ENCODE measurements around the gene ATP23.

Gene ATP23

DNA sequence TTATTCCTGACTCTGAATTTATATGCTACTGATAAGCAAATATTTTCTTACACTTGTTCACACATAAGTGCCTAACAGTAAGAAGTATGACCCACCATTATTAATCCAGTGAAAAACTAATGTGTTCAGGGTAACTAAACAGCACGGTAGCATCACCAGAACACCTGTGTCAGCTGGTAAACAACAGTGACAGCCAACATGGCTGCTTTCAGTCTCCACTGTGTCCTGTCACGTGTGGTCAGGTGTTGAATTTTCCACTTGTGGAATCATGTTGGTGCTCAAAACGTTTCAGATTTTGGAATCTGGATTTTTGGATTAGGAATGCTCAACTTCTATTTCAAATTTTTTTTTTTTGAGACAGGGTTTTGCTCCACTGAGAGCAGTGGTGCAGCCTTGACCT lies 14.3 kb upstream of the ATP23 start:
- no peak overlapping the region for H3K27ac ChIP-seq (ENCODE audit: low read length)

DNA sequence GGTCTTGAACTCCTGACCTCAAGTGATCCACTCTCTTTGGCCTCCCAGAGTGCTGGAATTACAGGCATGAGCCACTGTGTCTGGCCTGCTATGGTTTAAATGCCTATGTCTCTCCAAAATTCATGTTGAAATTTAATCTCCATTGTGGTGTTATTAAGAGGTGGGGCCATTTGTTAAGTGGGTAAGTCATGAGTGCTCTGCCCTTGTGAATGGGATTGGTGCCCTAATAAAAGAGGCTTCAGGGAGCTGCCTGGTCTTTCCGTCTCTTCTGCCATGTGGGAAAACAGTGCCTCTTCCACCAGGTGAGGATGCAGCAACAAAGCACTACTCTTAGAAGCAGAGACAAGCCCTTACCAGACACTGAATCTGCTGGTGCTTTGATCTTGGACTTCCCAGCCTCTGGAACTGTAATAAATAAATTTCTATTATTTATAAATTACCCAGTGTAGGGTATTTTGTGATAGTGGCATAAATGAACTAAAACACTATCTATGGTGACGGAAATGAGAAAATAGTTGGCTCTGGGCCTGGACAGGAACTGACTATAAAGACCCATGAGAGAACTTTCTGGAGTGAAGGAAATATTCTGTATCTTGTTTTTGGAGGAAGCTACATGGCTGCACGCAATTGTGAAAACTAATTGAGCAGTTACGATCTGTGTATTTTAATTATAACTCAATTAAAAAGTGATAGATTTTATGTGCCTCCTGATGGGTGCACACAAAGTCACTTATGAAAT lies 12.1 kb upstream of the ATP23 start:
- Histone ChIP-seq H3K27me3 (ENCODE audit: control insufficient read depth, insufficient read depth, low read length) (no peaks in the 10 kb centered on the region), H3K9ac (ENCODE audit: low read length) (no peak overlapping the region), H3K9me3 (ENCODE audit: control insufficient read depth, low read depth, low read length) (no peaks in the 10 kb centered on the region), H3K27ac (ENCODE audit: low read length) (no peak overlapping the region), H3K4me1 (ENCODE audit: control insufficient read depth, low read depth, low read length) (no peaks in the 10 kb centered on the region), H3K4me3 (ENCODE audit: low read length) (no peak overlapping the region), H3K36me3 (ENCODE audit: control insufficient read depth, low read depth, low read length) (no peaks in the 10 kb centered on the region)

More for the DNA sequence above, 14.3 kb upstream of the ATP23 start:
- no peaks in the 10 kb centered on the region for H3K9me3 ChIP-seq (ENCODE audit: control insufficient read depth, low read depth, low read length)
- no peaks in the 10 kb centered on the region for H3K36me3 ChIP-seq (ENCODE audit: control insufficient read depth, low read depth, low read length)
- no peaks in the 10 kb centered on the region for H3K4me1 ChIP-seq (ENCODE audit: control insufficient read depth, low read depth, low read length)
- no peak overlapping the region for H3K4me3 ChIP-seq (ENCODE audit: low read length)
- H3K27me3 ChIP-seq (ENCODE audit: control insufficient read depth, insufficient read depth, low read length): no peaks in the 10 kb centered on the region
- H3K9ac ChIP-seq (ENCODE audit: low read length): no peak overlapping the region

DNA sequence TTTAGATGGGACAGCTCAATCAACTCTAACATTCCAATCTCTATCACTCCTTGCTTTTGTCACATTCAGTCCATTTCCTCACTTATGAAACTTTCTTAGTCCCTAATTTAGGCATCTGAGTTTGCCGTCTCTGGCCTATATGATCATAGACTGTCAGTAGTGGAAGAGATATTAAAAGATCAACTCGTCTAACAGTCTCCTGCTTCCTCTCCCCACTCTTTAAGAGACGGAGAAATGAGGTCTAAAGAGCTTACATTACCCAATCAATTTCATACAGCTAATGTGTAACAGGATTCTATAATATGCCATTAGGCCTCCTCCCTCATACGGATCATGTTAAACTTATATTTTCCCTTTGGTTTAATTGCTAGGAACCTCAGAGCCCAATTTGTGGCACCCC lies 6.5 kb upstream of the ATP23 start:
- no peaks in the 10 kb centered on the region for H3K9me3 ChIP-seq (ENCODE audit: control insufficient read depth, low read depth, low read length)
- H3K4me1 ChIP-seq (ENCODE audit: control insufficient read depth, low read depth, low read length): no peaks in the 10 kb centered on the region
- no peak overlapping the region for H3K9ac ChIP-seq (ENCODE audit: low read length)
- H3K4me3 ChIP-seq (ENCODE audit: low read length): no peak overlapping the region
- H3K27me3 ChIP-seq (ENCODE audit: control insufficient read depth, insufficient read depth, low read length): peaks cover 18% of the 10 kb centered on the region
- H3K27ac ChIP-seq (ENCODE audit: low read length): no peak overlapping the region
- H3K36me3 ChIP-seq (ENCODE audit: control insufficient read depth, low read depth, low read length): no peaks in the 10 kb centered on the region

DNA sequence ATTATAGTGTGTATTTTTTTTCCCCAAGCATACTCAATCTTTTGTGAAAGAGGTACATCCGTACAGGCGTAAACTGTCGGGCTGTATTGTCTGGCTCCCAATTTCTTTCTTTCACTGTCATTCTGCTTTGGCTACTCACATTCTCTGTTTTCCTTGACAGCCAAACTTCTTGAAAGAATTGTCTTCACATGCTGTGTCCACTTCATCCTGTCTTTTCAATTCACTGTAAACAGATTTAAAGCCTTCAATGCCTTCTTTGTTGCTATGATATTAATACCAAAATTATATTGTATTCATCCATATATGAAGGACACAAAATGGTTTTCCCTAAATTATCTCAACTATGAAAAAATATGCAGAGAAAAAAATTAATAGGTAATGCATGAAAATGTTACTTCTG lies 6.0 kb upstream of the ATP23 start:
- Histone ChIP-seq H3K36me3 (ENCODE audit: control insufficient read depth, low read depth, low read length) (no peaks in the 10 kb centered on the region), H3K27ac (ENCODE audit: low read length) (no peak overlapping the region), H3K4me1 (ENCODE audit: control insufficient read depth, low read depth, low read length) (peaks cover under 1% of the 10 kb centered on the region), H3K27me3 (ENCODE audit: control insufficient read depth, insufficient read depth, low read length) (peaks cover 18% of the 10 kb centered on the region), H3K4me3 (ENCODE audit: low read length) (peak overlapping the region; percentile 82), H3K9me3 (ENCODE audit: control insufficient read depth, low read depth, low read length) (no peaks in the 10 kb centered on the region), H3K9ac (ENCODE audit: low read length) (peak overlapping the region; percentile 54)

DNA sequence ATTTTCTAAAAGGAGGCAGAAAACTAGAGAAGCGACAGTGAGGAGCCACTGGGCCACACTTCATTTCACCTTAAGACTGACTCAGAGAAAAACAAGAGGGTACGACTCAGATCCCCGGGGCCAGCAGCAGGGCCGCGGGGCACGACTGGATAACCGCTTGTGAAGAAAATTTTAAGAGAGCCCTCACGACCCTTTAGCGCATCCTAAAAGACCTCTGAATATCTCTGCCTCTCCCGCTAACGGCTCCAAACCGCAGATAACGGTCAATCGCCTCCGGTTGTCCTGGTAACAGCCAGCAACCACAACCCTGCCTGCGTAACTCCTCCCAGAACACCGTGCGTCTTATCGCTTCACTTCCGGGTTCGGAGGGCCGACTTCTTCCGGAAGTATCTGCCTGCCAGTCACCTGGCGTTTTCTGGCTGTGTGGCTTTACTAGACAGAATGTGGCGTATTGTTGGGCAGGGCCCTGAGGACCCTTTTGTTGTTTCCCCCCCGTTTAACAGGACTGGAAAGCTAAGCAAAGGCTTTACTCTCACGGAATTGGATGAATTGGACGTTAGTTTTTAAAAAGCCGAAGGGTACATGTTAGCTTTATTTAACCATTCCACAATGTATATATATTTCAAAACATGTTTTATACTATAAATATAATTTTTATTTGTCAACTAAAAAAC lies 5.4 kb upstream of the ATP23 start:
- H3K27ac ChIP-seq (ENCODE audit: low read length): no peak overlapping the region
- peak overlapping the region; percentile 54 for H3K9ac ChIP-seq (ENCODE audit: low read length)
- H3K27me3 ChIP-seq (ENCODE audit: control insufficient read depth, insufficient read depth, low read length): peaks cover 18% of the 10 kb centered on the region
- no peaks in the 10 kb centered on the region for H3K36me3 ChIP-seq (ENCODE audit: control insufficient read depth, low read depth, low read length)
- H3K4me1 ChIP-seq (ENCODE audit: control insufficient read depth, low read depth, low read length): peaks cover 5% of the 10 kb centered on the region
- no peaks in the 10 kb centered on the region for H3K9me3 ChIP-seq (ENCODE audit: control insufficient read depth, low read depth, low read length)
- H3K4me3 ChIP-seq (ENCODE audit: low read length): peak overlapping the region; percentile 82

DNA sequence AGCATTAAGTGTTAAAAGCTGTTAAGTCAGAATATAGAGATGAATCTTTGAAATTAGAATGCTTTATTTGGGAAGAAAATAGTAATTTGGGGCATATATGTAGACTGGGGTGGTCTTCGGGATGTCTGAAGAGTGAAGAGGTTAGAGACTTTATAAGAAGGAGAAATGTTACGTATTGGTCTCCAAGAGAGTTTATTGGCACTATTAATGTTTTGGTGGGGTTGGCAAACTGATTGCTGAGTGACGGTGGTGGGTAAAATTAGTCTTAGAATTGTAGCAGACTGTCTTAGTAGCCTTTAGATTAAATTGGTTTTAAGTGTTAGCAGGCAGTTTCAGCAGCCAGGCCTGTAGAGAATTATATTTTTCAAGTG lies 4.9 kb upstream of the ATP23 start:
- Histone ChIP-seq H3K36me3 (ENCODE audit: control insufficient read depth, low read depth, low read length) (no peaks in the 10 kb centered on the region), H3K27me3 (ENCODE audit: control insufficient read depth, insufficient read depth, low read length) (peaks cover 18% of the 10 kb centered on the region), H3K27ac (ENCODE audit: low read length) (no peak overlapping the region), H3K4me3 (ENCODE audit: low read length) (peak overlapping the region; percentile 82), H3K4me1 (ENCODE audit: control insufficient read depth, low read depth, low read length) (peaks cover 5% of the 10 kb centered on the region), H3K9ac (ENCODE audit: low read length) (no peak overlapping the region), H3K9me3 (ENCODE audit: control insufficient read depth, low read depth, low read length) (no peaks in the 10 kb centered on the region)

DNA sequence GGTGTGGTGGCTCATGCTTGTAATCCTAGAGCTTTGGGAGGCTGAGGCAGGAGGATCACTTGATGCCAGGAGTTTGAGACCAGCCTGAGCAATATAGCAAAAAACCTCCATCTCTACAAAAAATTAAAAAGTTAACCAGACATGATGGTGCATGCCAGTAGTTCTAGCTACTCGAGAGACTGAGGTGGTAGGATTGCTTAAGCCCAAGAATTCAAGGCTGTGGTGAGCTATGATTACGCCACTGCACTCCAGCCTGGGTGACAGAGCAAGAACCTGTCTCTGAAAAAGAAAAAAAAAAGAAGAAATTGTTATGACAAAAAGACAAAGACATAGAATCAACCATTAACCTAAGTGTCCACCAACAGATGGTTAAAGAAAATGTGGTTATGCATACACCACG lies 2.1 kb upstream of the ATP23 start:
- H3K9me3 ChIP-seq (ENCODE audit: control insufficient read depth, low read depth, low read length): no peaks in the 10 kb centered on the region
- H3K27ac ChIP-seq (ENCODE audit: low read length): no peak overlapping the region
- H3K9ac ChIP-seq (ENCODE audit: low read length): no peak overlapping the region
- peaks cover 8% of the 10 kb centered on the region for H3K4me1 ChIP-seq (ENCODE audit: control insufficient read depth, low read depth, low read length)
- no peaks in the 10 kb centered on the region for H3K36me3 ChIP-seq (ENCODE audit: control insufficient read depth, low read depth, low read length)
- H3K4me3 ChIP-seq (ENCODE audit: low read length): no peak overlapping the region
- peaks cover 18% of the 10 kb centered on the region for H3K27me3 ChIP-seq (ENCODE audit: control insufficient read depth, insufficient read depth, low read length)

DNA sequence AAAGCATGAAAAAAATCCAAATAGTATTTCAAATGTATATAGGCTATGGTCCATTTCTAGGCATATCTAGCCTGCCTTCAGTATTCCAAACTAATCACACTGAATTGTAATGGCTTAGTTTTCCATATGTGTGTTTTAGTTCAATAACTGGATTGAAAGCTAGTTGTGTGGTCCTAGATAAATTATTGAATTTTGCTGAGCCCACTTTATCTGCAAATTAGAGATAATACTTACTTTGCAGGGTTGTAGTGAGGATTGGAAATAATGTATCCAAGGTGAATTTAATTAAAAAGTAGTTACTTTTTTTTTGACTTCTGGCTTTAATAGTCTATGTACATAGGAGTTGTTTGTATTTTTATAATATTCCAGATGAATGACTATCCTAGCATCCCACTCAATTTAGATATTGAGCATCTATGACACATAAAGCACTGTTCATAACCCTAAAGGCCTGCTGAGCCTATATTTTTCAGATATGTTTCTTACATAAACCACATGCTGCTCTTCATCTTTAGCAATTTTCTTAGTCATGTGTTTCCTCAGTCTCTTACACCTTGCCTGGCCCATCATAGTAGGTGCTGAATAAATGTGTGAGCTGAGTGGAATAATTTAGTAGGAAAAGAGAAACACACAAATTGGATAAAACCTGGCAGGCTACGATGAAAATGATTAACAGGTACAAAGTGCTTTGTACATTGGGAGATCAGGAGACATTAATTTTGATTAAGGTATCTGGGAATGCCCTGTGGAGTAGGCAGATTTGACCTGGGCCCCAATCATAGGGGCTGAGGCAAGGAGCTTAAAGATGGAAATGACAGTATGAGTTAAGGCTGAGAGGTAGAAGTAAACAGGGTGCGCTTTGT lies 1.1 kb upstream of the ATP23 start:
- Histone ChIP-seq H3K27me3 (ENCODE audit: control insufficient read depth, insufficient read depth, low read length) (peaks cover 18% of the 10 kb centered on the region), H3K9ac (ENCODE audit: low read length) (peak overlapping the region; percentile 19), H3K27ac (ENCODE audit: low read length) (no peak overlapping the region), H3K4me1 (ENCODE audit: control insufficient read depth, low read depth, low read length) (peaks cover 8% of the 10 kb centered on the region), H3K9me3 (ENCODE audit: control insufficient read depth, low read depth, low read length) (no peaks in the 10 kb centered on the region), H3K4me3 (ENCODE audit: low read length) (peak overlapping the region; percentile 78), H3K36me3 (ENCODE audit: control insufficient read depth, low read depth, low read length) (no peaks in the 10 kb centered on the region)

DNA sequence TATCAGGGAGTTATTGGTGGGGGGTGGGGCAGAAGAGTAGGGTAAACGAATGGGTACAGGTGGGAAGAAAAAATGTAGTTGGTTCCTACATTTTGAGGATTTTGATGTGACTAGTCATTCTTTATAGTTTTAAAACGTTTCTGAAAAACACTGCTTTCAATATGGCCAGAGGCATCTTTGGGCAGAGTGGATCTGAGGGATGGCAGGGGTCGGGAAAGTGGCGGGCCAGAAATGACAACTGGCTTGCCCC lies 527 bp upstream of the ATP23 start:
- peak overlapping the region; percentile 19 for H3K9ac ChIP-seq (ENCODE audit: low read length)
- no peak overlapping the region for H3K27ac ChIP-seq (ENCODE audit: low read length)
- no peaks in the 10 kb centered on the region for H3K9me3 ChIP-seq (ENCODE audit: control insufficient read depth, low read depth, low read length)
- H3K4me1 ChIP-seq (ENCODE audit: control insufficient read depth, low read depth, low read length): peaks cover 8% of the 10 kb centered on the region
- H3K4me3 ChIP-seq (ENCODE audit: low read length): peak overlapping the region; percentile 78
- H3K27me3 ChIP-seq (ENCODE audit: control insufficient read depth, insufficient read depth, low read length): peaks cover 18% of the 10 kb centered on the region
- no peaks in the 10 kb centered on the region for H3K36me3 ChIP-seq (ENCODE audit: control insufficient read depth, low read depth, low read length)

DNA sequence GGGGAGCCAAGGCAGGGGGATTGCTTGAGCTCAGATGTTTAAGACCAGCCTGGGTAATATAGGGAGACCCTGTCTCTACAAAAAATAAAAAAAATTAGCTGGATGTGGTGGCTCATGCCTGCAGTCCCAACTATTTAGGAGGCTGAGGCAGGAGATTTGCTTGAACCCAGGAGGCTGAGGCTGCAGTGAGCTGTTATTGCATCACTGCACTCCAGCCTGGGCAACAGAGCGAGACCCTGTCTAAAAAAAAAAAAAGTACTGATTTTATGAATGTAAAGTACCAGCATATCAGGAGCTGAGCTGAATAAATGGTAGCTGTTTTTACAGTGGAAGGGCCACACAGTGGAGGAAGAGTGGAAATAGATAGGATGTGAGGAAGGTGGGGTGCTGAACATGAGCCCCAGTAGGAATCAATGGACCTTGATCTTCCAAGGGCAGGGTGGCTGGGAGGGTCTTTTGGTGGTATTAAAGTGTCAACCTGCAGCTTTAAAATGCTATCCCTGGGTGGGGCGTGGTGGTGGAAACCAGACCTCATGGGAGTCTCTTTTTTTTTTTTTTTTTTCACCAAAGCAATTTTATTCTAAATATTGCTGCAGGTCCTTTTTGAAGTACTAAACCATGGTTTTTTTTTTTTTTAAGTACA lies 2.2 kb downstream of the ATP23 start:
- Histone ChIP-seq H3K36me3 (ENCODE audit: control insufficient read depth, low read depth, low read length) (no peaks in the 10 kb centered on the region), H3K27ac (ENCODE audit: low read length) (no peak overlapping the region), H3K27me3 (ENCODE audit: control insufficient read depth, insufficient read depth, low read length) (peaks cover 8% of the 10 kb centered on the region), H3K9ac (ENCODE audit: low read length) (no peak overlapping the region), H3K9me3 (ENCODE audit: control insufficient read depth, low read depth, low read length) (no peaks in the 10 kb centered on the region), H3K4me1 (ENCODE audit: control insufficient read depth, low read depth, low read length) (peaks cover 8% of the 10 kb centered on the region), H3K4me3 (ENCODE audit: low read length) (no peak overlapping the region)

DNA sequence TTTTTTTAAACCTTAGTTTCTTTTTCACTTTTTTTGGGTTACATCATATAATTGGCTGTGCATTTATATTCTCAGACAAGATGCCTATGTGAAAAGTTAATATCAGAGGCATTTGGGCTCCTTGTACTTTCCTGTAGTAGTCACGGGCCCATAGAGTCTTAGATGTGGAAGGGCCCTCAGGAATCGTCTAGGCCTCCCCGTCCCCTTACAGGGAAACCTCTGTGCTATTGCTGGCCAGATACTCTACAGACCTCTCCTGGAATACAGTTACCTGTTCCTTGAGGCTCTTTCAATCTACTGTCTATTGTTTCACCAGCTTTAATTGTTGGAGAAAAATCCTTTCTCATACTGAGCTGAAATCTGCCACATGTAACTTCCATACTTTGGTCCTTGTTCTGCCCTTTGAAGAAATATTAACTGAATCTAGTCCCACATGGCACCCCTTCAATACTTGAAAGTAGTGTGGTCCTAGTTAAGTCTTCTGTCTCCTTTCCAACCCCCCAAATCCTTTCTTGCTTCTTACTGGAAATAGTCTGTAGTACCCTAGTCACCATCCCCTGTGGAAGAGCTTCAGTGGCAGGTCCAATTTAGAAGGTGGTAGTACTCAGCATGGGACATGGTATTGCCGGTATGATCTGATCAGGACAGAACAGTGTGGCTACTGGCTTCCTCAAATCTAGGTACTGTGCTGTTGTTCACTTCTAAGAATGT lies 3.1 kb downstream of the ATP23 start:
- Histone ChIP-seq H3K9me3 (ENCODE audit: control insufficient read depth, low read depth, low read length) (no peaks in the 10 kb centered on the region), H3K27ac (ENCODE audit: low read length) (no peak overlapping the region)

More for the DNA sequence above, 3.1 kb downstream of the ATP23 start:
- Histone ChIP-seq H3K4me3 (ENCODE audit: low read length) (no peak overlapping the region), H3K27me3 (ENCODE audit: control insufficient read depth, insufficient read depth, low read length) (no peaks in the 10 kb centered on the region), H3K36me3 (ENCODE audit: control insufficient read depth, low read depth, low read length) (no peaks in the 10 kb centered on the region), H3K9ac (ENCODE audit: low read length) (no peak overlapping the region), H3K4me1 (ENCODE audit: control insufficient read depth, low read depth, low read length) (peaks cover 8% of the 10 kb centered on the region)
